HepG2 (cell line): Measurements from ENCODE around the gene MAEA. TPM values are rescaled to one million over a fixed set of nuclear protein-coding genes. Genes with fewer than 3 reads are reported as not detected.

ENCODE experiments used
- ATAC-seq: fragments of 200-7000 bp; cut with Tn5 transposase; 3 replicates; pipeline ENCODE4 v1.9.1; 2020; ENCODE audit warnings: mild to moderate bottlenecking, moderate library complexity
- BruUV-seq: library from RNA; stranded (reverse); fragments of 400-500 nt; replicated peaks from 2 replicates; lab custom pipeline; 2021; lab: Mats Ljungman, UMichigan
- CTCF ChIA-PET: fragments of 300-600 bp; formaldehyde crosslinking; extraction: SDS; loops from one replicate; lab custom pipeline; 2021; ENCODE audit warnings: low total read pairs, inconsistent platforms, low intra/inter-chr PET ratio; lab: Yijun Ruan, JAX
- POLR2A ChIA-PET: fragments of 350-600 bp; sonication (Branson Sonifier 250); formaldehyde crosslinking; loops from one replicate; lab custom pipeline; 2020; ENCODE audit warnings: antibody characterized with exemption, inconsistent platforms; lab: Yijun Ruan, JAX
- DNase-seq: peaks from one replicate; pipeline ENCODE4 v3.0.0-alpha.2; 2015; ENCODE audit warnings: low spot score
- FAIRE-seq: peaks from 3 replicates; lab custom pipeline; 2011; peaks lifted over from hg19 to GRCh38; lab: Jason Lieb, UNC
- H2AFZ ChIP-seq: one replicate; pipeline ENCODE4 v1.6.1; 2011; ENCODE audit warnings: low read length, inconsistent platforms
- H3K27ac ChIP-seq: fragments of 300-600 bp; 3 replicates; pipeline ENCODE4 v1.8.0; 2011; ENCODE audit warnings: mixed run types, mild to moderate bottlenecking, mixed read lengths, low read length, inconsistent platforms; ENCODE audit not compliant: insufficient read depth; ENCODE audit errors: extremely low read length
- H3K27me3 ChIP-seq, 2 experiments: fragments of 200-600 bp in 1 of 2; 2 replicates in 1 of 2; 3 replicates in 1 of 2; pipeline versions ENCODE4 v1.6.0 to v1.8.0; 2011; ENCODE audit warnings: low read length in 2 of 2, mild to moderate bottlenecking in 2 of 2, moderate library complexity in 2 of 2, inconsistent platforms in 1 of 2; ENCODE audit not compliant: insufficient read depth in 2 of 2, control insufficient read depth in 1 of 2
- H3K36me3 ChIP-seq, 2 experiments: fragments of 200-600 bp in 1 of 2; replicated peaks in 1 of 2; 2 replicates in 1 of 2; 3 replicates in 1 of 2; pipeline versions ENCODE4 v1.5.1 to v1.8.0; 2011; ENCODE audit warnings: low read length in 2 of 2, inconsistent platforms in 1 of 2; ENCODE audit not compliant: insufficient read depth in 2 of 2, control insufficient read depth in 1 of 2
- H3K4me1 ChIP-seq: 2 replicates; pipeline ENCODE4 v1.5.1; 2012; ENCODE audit warnings: low read length, inconsistent platforms; ENCODE audit not compliant: insufficient read depth
- H3K4me2 ChIP-seq: 2 replicates; pipeline ENCODE4 v1.6.0; 2011; ENCODE audit warnings: low read depth, low read length, inconsistent platforms
- H3K4me3 ChIP-seq, 3 experiments: fragments of 200-600 bp in 1 of 3; sonication (generic), shearing (Covaris generic) in 1 of 3; replicated peaks in 1 of 3; 2 replicates each; pipeline ENCODE4 v1.5.1; 2011 to 2016; ENCODE audit warnings: low read length in 3 of 3, inconsistent platforms in 2 of 3, low read depth in 2 of 3, mild to moderate bottlenecking in 2 of 3, control low read depth in 1 of 3, mixed read lengths in 1 of 3; ENCODE audit not compliant: insufficient read depth in 1 of 3
- H3K79me2 ChIP-seq: one replicate; pipeline ENCODE4 v1.6.1; 2011; ENCODE audit warnings: low read length, inconsistent platforms; ENCODE audit not compliant: insufficient read depth
- H3K9ac ChIP-seq: 2 replicates; pipeline ENCODE4 v1.6.0; 2011; ENCODE audit warnings: mild to moderate bottlenecking, low read depth, low read length, inconsistent platforms; ENCODE audit not compliant: insufficient read depth
- H3K9me3 ChIP-seq: 2 replicates; pipeline ENCODE4 v1.5.1; 2012; ENCODE audit warnings: mild to moderate bottlenecking, low read length
- H4K20me1 ChIP-seq: 2 replicates; pipeline ENCODE4 v1.6.0; 2011; ENCODE audit warnings: inconsistent platforms, mild to moderate bottlenecking, low read length, moderate library complexity; ENCODE audit not compliant: insufficient read depth
- BCL3 ChIP-seq: sonication (generic); formaldehyde crosslinking; IDR thresholded peaks from 2 replicates; pipeline ENCODE4 v1.5.1; 2020; ENCODE audit warnings: mild to moderate bottlenecking, missing genetic modification reagents, moderate library complexity
- FOXK1 ChIP-seq: sonication (generic); formaldehyde crosslinking; IDR thresholded peaks from 2 replicates; pipeline ENCODE4 v1.4.0; 2020; ENCODE audit warnings: low read depth, missing genetic modification reagents, borderline replicate concordance
- HHEX ChIP-seq: IDR thresholded peaks from 2 replicates; pipeline ENCODE4 v1.6.1; 2016; ENCODE audit warnings: control low read depth
- KDM1A ChIP-seq: IDR thresholded peaks from 2 replicates; pipeline ENCODE4 v1.6.1; 2016; ENCODE audit warnings: missing compliant biosample characterization
- PHF8 ChIP-seq: sonication (generic); formaldehyde crosslinking; IDR thresholded peaks from 2 replicates; pipeline ENCODE4 v1.5.0; 2020; ENCODE audit warnings: missing genetic modification reagents
- YY1 ChIP-seq: IDR thresholded peaks from 2 replicates; pipeline ENCODE4 v1.6.1; 2011; ENCODE audit warnings: low read length, low read depth, moderate library complexity, mild to moderate bottlenecking; ENCODE audit not compliant: insufficient read depth, insufficient replicate concordance
- ZFYVE20 ChIP-seq: sonication (generic); formaldehyde crosslinking; IDR thresholded peaks from 2 replicates; pipeline ENCODE4 v1.8.0; 2023; ENCODE audit warnings: low read depth, mild to moderate bottlenecking, moderate library complexity, missing genetic modification reagents, borderline replicate concordance
- ZNF121 ChIP-seq: sonication (generic); formaldehyde crosslinking; IDR thresholded peaks from 2 replicates; pipeline ENCODE4 v1.5.0; 2020; ENCODE audit warnings: mild to moderate bottlenecking, missing genetic modification reagents
- ZNF557 ChIP-seq: sonication (generic); formaldehyde crosslinking; IDR thresholded peaks from 2 replicates; pipeline ENCODE4 v1.4.0; 2020; ENCODE audit warnings: missing genetic modification reagents
- ZNF7 ChIP-seq: IDR thresholded peaks from 2 replicates; pipeline ENCODE4 v1.6.1; 2016; ENCODE audit warnings: missing biosample characterization, missing genetic modification reagents
- ZNF709 ChIP-seq: sonication (generic); formaldehyde crosslinking; IDR thresholded peaks from 2 replicates; pipeline ENCODE4 v1.5.0; 2020; ENCODE audit warnings: mild to moderate bottlenecking, missing genetic modification reagents
- ZNF766 ChIP-seq: sonication (generic); formaldehyde crosslinking; IDR thresholded peaks from 2 replicates; pipeline ENCODE4 v1.5.0; 2020; ENCODE audit warnings: missing genetic modification reagents, borderline replicate concordance
- ZXDC ChIP-seq: sonication (generic); formaldehyde crosslinking; IDR thresholded peaks from 2 replicates; pipeline ENCODE4 v1.5.0; 2020; ENCODE audit warnings: mild to moderate bottlenecking, missing genetic modification reagents
- WGBS: methylation state at CpG from one replicate; pipeline ENCODE4 v1.1.6; 2017; ENCODE audit warnings: low lambda C conversion rate; 5-methylcytosine and 5-hydroxymethylcytosine counted together
- in situ Hi-C: cut with HindIII; loops from 2 replicates; pipeline ENCODE4 v1.10.0; 2017; ENCODE audit warnings: low pct_unique_long_range_greater_than_20kb; ENCODE audit not compliant: extremely low pct_ligation_motif_present
- intact Hi-C: fragments of 100-400 bp; cut with micrococcal nuclease; formaldehyde crosslinking; loops from one replicate; pipeline ENCODE4 v1.10.0; 2022; ENCODE audit not compliant: unreplicated experiment
- polyA plus RNA-seq, 8 experiments: library from polyadenylated mRNA; depleted of rRNA in 3 of 8; stranded (reverse) in 7 of 8; unstranded in 1 of 8; fragments of >200 nt; fragmentation: Illumina TruSeq in 4 of 8; extraction: Trizol in 4 of 8; gene quantifications; 2 replicates each; pipeline versions ENCODE4 v1.2.1 to v1.2.3, GENCODE V29; 2011 to 2016; ENCODE audit warnings: low read depth in 4 of 8, missing spikeins in 1 of 8, mixed read lengths in 1 of 8; ENCODE audit not compliant: insufficient read depth in 1 of 8
- total RNA-seq, 5 experiments: library from RNA; depleted of rRNA; stranded (reverse); fragments of >200 nt; fragmentation: Illumina TruSeq; extraction: Trizol; gene quantifications; 2 replicates each; pipeline ENCODE4 v1.2.3, GENCODE V29; 2016; ENCODE audit warnings: low read depth in 1 of 5

MAEA gene
- total and polyA plus RNA-seq, 2 of the 13 experiments (the other 11 are each of a cell fraction or from before 2014, with no cell fraction given) = 52.0 to 57.1 TPM

GRCh38 chr4:1342003-1342402 lies 52.3 kb downstream of the MAEA start:
- no peak overlapping the region for H3K4me3 ChIP-seq
- intact Hi-C loops = no loop called here
- no TSS peak for BruUV-seq
- POLR2A ChIA-PET = no interaction called here
- FAIRE-seq = no peak
- CTCF ChIA-PET = no interaction called here
- ATAC-seq = no peak
- TF ChIP-seq ZNF766 (CRISPR knock-in tag) = no peak
- no peak for TF ChIP-seq ZNF121 (CRISPR knock-in tag)
- TF ChIP-seq ZNF7 = peak; percentile 87
- TF ChIP-seq KDM1A (CRISPR knock-in tag) = no peak
- TF ChIP-seq PHF8 (CRISPR knock-in tag) = no peak
- DNase-seq = no peak
- peaks cover 13 to 38% of the 10 kb centered on the region in 2 experiments for H3K36me3 ChIP-seq
- 100% methylated on average over 1 of the region's 1 CpG for WGBS
- no peaks in the 10 kb centered on the region for H3K9me3 ChIP-seq
- no peaks in the 10 kb centered on the region for H3K79me2 ChIP-seq
- no peak overlapping the region for H3K4me2 ChIP-seq
- no peak overlapping the region for H3K9ac ChIP-seq
- no peak overlapping the region for H3K27ac ChIP-seq
- peaks cover 11% of the 10 kb centered on the region for H3K4me1 ChIP-seq
- no peak overlapping the region for H2AFZ ChIP-seq
- H3K27me3 ChIP-seq = no peaks in the 10 kb centered on the region
- in situ Hi-C loops = loop anchor here (5.0 kb wide), 1 partner anchor 90 kb away; no protein-coding TSS in a partner anchor
- H4K20me1 ChIP-seq = no peaks in the 10 kb centered on the region

GRCh38 chr4:1344696-1345095 lies 55.0 kb downstream of the MAEA start:
- H3K9ac ChIP-seq = no peak overlapping the region
- peaks cover 12% of the 10 kb centered on the region for H3K79me2 ChIP-seq
- H3K4me3 ChIP-seq = no peak overlapping the region
- WGBS = 79% methylated on average over 7 of the region's 12 CpGs
- TF ChIP-seq BCL3 = no peak
- TF ChIP-seq YY1 = no peak
- TF ChIP-seq ZNF557 (CRISPR knock-in tag) = no peak
- TF ChIP-seq HHEX (CRISPR knock-in tag) = no peak
- no peak for TF ChIP-seq ZXDC
- no peak for TF ChIP-seq ZFYVE20 (CRISPR knock-in tag)
- TF ChIP-seq ZNF709 (CRISPR knock-in tag) = no peak
- no peak for TF ChIP-seq FOXK1
- intact Hi-C loops = loop anchor here (5.0 kb wide), 1 partner anchor 37 kb away; no protein-coding TSS in a partner anchor
- DNase-seq (no peak), FAIRE-seq (no peak), ATAC-seq (no peak)
- ChIA-PET POLR2A (interaction anchor here (4.1 kb wide), 1 partner anchor 35 kb away, joined by 26 read pairs; no protein-coding TSS in a partner anchor), CTCF (no interaction called here)
- no peak overlapping the region for H2AFZ ChIP-seq
- H4K20me1 ChIP-seq = no peaks in the 10 kb centered on the region
- H3K27me3 ChIP-seq = no peaks in the 10 kb centered on the region; a peak in 1 of 5 replicates
- H3K9me3 ChIP-seq = no peaks in the 10 kb centered on the region
- H3K36me3 ChIP-seq = peaks cover 0 to 15% of the 10 kb centered on the region in 2 experiments; a peak in 3 of 5 replicates
- H3K27ac ChIP-seq = no peak overlapping the region
- H3K4me2 ChIP-seq = no peak overlapping the region
- in situ Hi-C loops = loop anchor here (5.0 kb wide), 1 partner anchor 92 kb away; no protein-coding TSS in a partner anchor
- H3K4me1 ChIP-seq = peaks cover 29% of the 10 kb centered on the region
- BruUV-seq = no TSS peak
